HepG2 (cell line): Measurements from ENCODE around the gene LRP1-AS.

Experiments used
- POLR2A ChIP-seq, 2 experiments: IDR thresholded peaks; 2 replicates each; pipeline ENCODE4 v1.6.1; 2011; ENCODE audit warnings: low read depth in 2 of 2, low read length in 2 of 2, mild to moderate bottlenecking in 1 of 2, moderate library complexity in 1 of 2; ENCODE audit not compliant: insufficient read depth in 1 of 2
- POLR2AphosphoS5 ChIP-seq: IDR thresholded peaks from 2 replicates; pipeline ENCODE4 v1.6.1; 2012; ENCODE audit warnings: low read depth, low read length
- RFX5 ChIP-seq: IDR thresholded peaks from 2 replicates; pipeline ENCODE4 v1.6.1; 2011; ENCODE audit warnings: low read depth, low read length, improper control_type of control experiment
- ZFY ChIP-seq: sonication (generic); formaldehyde crosslinking; IDR thresholded peaks from 2 replicates; pipeline ENCODE4 v1.4.0; 2020; ENCODE audit warnings: missing genetic modification reagents

DNA sequence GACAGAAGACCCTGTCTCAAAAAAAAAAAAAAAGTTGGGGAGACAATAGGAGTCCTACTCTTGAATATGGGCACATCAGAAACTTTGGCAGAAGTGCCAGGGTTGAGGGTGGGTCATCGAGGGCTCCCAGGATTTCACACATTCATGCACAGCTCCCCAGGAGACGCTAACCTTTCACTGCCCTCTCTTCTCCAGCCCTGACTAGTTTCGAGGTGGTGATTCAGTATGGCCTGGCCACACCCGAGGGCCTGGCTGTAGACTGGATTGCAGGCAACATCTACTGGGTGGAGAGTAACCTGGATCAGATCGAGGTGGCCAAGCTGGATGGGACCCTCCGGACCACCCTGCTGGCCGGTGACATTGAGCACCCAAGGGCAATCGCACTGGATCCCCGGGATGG is 29.4 kb upstream of the LRP1-AS start:
- no peak for TF ChIP-seq POLR2AphosphoS5
- TF ChIP-seq POLR2A (IDR thresholded peaks at IDR 0.05; ENCODE audit: insufficient read depth in 1 of 2, low read depth in 2 of 2, low read length in 2 of 2): no peak
- TF ChIP-seq ZFY (CRISPR knock-in tag): no peak
- no peak for TF ChIP-seq RFX5
